Right lobe of liver (tissue), 4 donors: ENCODE data around the gene CATSPER1.

ENCODE experiments used
- CTCF ChIP-seq, 4 donors: fragments of 200-600 bp in 3 of 4; fragments of 450-650 bp in 1 of 4; IDR thresholded peaks; one replicate each; pipeline versions ENCODE4 v1.5.1 to v1.8.0; 2016 to 2022; ENCODE audit warnings: antibody characterized with exemption in 4 of 4, mild to moderate bottlenecking in 2 of 4
- POLR2A ChIP-seq: fragments of 450-650 bp; IDR thresholded peaks from one replicate; pipeline ENCODE4 v1.6.1; 2017; ENCODE audit warnings: antibody characterized with exemption, mild to moderate bottlenecking
- donor health status: DM: no; HTN: no; CAD: no.
- donor health status: DM: no; HTN: no; CAD: no.
- donor health status: DM: no; HTN: yes; CAD: no.

GRCh38 chr11:66067640-66068039 lies 41.4 kb upstream of the CATSPER1 start:
- TF ChIP-seq CTCF (IDR thresholded peaks at IDR 0.05): no peak
- no peak for TF ChIP-seq POLR2A
